ENCODE results near the gene C1QTNF6. TPM values are rescaled to one million over a fixed set of nuclear protein-coding genes. Genes with fewer than 3 reads are reported as not detected.

C1QTNF6 gene
- total and polyA plus RNA-seq, 4 donors: 3.1 to 4.5 (median 4.0) TPM

- DNase-seq (ENCODE audit: low spot score): no peak
- H3K9me3 ChIP-seq (ENCODE audit: control insufficient read depth in 4 of 4, low read length in 3 of 4): no peaks in the 10 kb centered on the region
- no peaks in the 10 kb centered on the region for H3K36me3 ChIP-seq (ENCODE audit: control insufficient read depth in 4 of 4, insufficient read depth in 3 of 4, low read depth in 1 of 4, low read length in 3 of 4)
- TF ChIP-seq JUND (IDR thresholded peaks at IDR 0.05) (no peak), FOXA1 (IDR thresholded peaks at IDR 0.05) (no peak), SP1 (IDR thresholded peaks at IDR 0.05) (no peak), HNF4A (conservative IDR thresholded peaks at IDR 0.05) (no peak), GABPA (IDR thresholded peaks at IDR 0.05 in 1 of 2, conservative IDR thresholded peaks at IDR 0.05 in 1 of 2) (no peak), YY1 (IDR thresholded peaks at IDR 0.05) (no peak), MAX (IDR thresholded peaks at IDR 0.05) (no peak), TAF1 (conservative IDR thresholded peaks at IDR 0.05) (no peak), NR2F2 (IDR thresholded peaks at IDR 0.05) (no peak), FOXA2 (IDR thresholded peaks at IDR 0.05) (no peak), RAD21 (IDR thresholded peaks at IDR 0.05) (no peak)
- TF ChIP-seq, protein P1, sequence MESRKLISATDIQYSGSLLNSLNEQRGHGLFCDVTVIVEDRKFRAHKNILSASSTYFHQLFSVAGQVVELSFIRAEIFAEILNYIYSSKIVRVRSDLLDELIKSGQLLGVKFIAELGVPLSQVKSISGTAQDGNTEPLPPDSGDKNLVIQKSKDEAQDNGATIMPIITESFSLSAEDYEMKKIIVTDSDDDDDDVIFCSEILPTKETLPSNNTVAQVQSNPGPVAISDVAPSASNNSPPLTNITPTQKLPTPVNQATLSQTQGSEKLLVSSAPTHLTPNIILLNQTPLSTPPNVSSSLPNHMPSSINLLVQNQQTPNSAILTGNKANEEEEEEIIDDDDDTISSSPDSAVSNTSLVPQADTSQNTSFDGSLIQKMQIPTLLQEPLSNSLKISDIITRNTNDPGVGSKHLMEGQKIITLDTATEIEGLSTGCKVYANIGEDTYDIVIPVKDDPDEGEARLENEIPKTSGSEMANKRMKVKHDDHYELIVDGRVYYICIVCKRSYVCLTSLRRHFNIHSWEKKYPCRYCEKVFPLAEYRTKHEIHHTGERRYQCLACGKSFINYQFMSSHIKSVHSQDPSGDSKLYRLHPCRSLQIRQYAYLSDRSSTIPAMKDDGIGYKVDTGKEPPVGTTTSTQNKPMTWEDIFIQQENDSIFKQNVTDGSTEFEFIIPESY (IDR thresholded peaks at IDR 0.05): no peak
- TF ChIP-seq, protein P2, sequence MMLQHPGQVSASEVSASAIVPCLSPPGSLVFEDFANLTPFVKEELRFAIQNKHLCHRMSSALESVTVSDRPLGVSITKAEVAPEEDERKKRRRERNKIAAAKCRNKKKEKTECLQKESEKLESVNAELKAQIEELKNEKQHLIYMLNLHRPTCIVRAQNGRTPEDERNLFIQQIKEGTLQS (IDR thresholded peaks at IDR 0.05): no peak
- TF ChIP-seq, protein P3, sequence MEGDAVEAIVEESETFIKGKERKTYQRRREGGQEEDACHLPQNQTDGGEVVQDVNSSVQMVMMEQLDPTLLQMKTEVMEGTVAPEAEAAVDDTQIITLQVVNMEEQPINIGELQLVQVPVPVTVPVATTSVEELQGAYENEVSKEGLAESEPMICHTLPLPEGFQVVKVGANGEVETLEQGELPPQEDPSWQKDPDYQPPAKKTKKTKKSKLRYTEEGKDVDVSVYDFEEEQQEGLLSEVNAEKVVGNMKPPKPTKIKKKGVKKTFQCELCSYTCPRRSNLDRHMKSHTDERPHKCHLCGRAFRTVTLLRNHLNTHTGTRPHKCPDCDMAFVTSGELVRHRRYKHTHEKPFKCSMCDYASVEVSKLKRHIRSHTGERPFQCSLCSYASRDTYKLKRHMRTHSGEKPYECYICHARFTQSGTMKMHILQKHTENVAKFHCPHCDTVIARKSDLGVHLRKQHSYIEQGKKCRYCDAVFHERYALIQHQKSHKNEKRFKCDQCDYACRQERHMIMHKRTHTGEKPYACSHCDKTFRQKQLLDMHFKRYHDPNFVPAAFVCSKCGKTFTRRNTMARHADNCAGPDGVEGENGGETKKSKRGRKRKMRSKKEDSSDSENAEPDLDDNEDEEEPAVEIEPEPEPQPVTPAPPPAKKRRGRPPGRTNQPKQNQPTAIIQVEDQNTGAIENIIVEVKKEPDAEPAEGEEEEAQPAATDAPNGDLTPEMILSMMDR (IDR thresholded peaks at IDR 0.05; ENCODE audit: low read depth, low read length, missing input control): no peak
- TF ChIP-seq, protein P4, sequence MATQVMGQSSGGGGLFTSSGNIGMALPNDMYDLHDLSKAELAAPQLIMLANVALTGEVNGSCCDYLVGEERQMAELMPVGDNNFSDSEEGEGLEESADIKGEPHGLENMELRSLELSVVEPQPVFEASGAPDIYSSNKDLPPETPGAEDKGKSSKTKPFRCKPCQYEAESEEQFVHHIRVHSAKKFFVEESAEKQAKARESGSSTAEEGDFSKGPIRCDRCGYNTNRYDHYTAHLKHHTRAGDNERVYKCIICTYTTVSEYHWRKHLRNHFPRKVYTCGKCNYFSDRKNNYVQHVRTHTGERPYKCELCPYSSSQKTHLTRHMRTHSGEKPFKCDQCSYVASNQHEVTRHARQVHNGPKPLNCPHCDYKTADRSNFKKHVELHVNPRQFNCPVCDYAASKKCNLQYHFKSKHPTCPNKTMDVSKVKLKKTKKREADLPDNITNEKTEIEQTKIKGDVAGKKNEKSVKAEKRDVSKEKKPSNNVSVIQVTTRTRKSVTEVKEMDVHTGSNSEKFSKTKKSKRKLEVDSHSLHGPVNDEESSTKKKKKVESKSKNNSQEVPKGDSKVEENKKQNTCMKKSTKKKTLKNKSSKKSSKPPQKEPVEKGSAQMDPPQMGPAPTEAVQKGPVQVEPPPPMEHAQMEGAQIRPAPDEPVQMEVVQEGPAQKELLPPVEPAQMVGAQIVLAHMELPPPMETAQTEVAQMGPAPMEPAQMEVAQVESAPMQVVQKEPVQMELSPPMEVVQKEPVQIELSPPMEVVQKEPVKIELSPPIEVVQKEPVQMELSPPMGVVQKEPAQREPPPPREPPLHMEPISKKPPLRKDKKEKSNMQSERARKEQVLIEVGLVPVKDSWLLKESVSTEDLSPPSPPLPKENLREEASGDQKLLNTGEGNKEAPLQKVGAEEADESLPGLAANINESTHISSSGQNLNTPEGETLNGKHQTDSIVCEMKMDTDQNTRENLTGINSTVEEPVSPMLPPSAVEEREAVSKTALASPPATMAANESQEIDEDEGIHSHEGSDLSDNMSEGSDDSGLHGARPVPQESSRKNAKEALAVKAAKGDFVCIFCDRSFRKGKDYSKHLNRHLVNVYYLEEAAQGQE (IDR thresholded peaks at IDR 0.05): no peak
- H3K9ac ChIP-seq (ENCODE audit: low read depth in 1 of 2, low read length in 2 of 2): no peak overlapping the region
- no peaks in the 10 kb centered on the region for H3K27me3 ChIP-seq (ENCODE audit: control insufficient read depth in 4 of 4, insufficient read depth in 4 of 4, low read length in 3 of 4)
- 85% methylated on average over 16 of the region's 16 CpGs for WGBS
- H3K27ac ChIP-seq (ENCODE audit: low read depth in 1 of 2, low read length in 2 of 2): no peak overlapping the region
- H3K4me1 ChIP-seq (ENCODE audit: control insufficient read depth in 4 of 4, insufficient read depth in 4 of 4, low read length in 3 of 4): peaks cover 0 to 3% (median 0%) of the 10 kb centered on the region in 4 donors
- no peak overlapping the region for H3K4me3 ChIP-seq (ENCODE audit: low read depth in 1 of 3, low read length in 3 of 3)
Measured at GRCh38 chr22:37234736-37235711, 47.0 kb upstream of the C1QTNF6 start.
